HG02938 (cell line): ENCODE results near the gene UBE2E2.
A peak's percentile ranks its signal among the peaks of the same experiment; 100 is the strongest.

Experiments used
- ATAC-seq: cut with Tn5 transposase; IDR thresholded peaks from one replicate; pipeline ENCODE4 v1.9.1; 2021; ENCODE audit warnings: mild to moderate bottlenecking, moderate library complexity; ENCODE audit not compliant: unreplicated experiment

Gene UBE2E2

GRCh38 chr3:23435318-23435717, 232.2 kb downstream of the UBE2E2 start:
- ATAC-seq = no peak

GRCh38 chr3:23435904-23436303, 232.8 kb downstream of the UBE2E2 start:
- no peak for ATAC-seq

- ATAC-seq = no peak
These were observed 234.5 kb downstream of the UBE2E2 start for GRCh38 chr3:23437484-23438145.

- peak; percentile 73 for ATAC-seq
These were observed 235.5 kb downstream of the UBE2E2 start for GRCh38 chr3:23438657-23439056.

- ATAC-seq = no peak
These were observed 236.0 kb downstream of the UBE2E2 start for GRCh38 chr3:23439080-23439479.

- ATAC-seq = no peak
These were observed 237.5 kb downstream of the UBE2E2 start for GRCh38 chr3:23440416-23441294.

- ATAC-seq = no peak
These were observed 239.7 kb downstream of the UBE2E2 start for GRCh38 chr3:23442598-23443383.

- ATAC-seq = no peak
These were observed 241.3 kb downstream of the UBE2E2 start for GRCh38 chr3:23444386-23444785.

GRCh38 chr3:23446301-23446700, 243.2 kb downstream of the UBE2E2 start:
- no peak for ATAC-seq

GRCh38 chr3:23448998-23449537, 245.9 kb downstream of the UBE2E2 start:
- no peak for ATAC-seq

GRCh38 chr3:23450051-23450450, 246.9 kb downstream of the UBE2E2 start:
- ATAC-seq = no peak

- no peak for ATAC-seq
These were observed 247.7 kb downstream of the UBE2E2 start for GRCh38 chr3:23450806-23451205.

GRCh38 chr3:23452408-23452807, 249.3 kb downstream of the UBE2E2 start:
- ATAC-seq = no peak

GRCh38 chr3:23455084-23455483, 252.0 kb downstream of the UBE2E2 start:
- ATAC-seq = no peak

GRCh38 chr3:23455775-23456174, 252.6 kb downstream of the UBE2E2 start:
- no peak for ATAC-seq

- no peak for ATAC-seq
These were observed 254.6 kb downstream of the UBE2E2 start for GRCh38 chr3:23457697-23458096.

GRCh38 chr3:23459465-23459864, 256.3 kb downstream of the UBE2E2 start:
- no peak for ATAC-seq

- no peak for ATAC-seq
These were observed 256.9 kb downstream of the UBE2E2 start for GRCh38 chr3:23459889-23460546.

- ATAC-seq = no peak
These were observed 257.9 kb downstream of the UBE2E2 start for GRCh38 chr3:23461069-23461468.

GRCh38 chr3:23463791-23464190, 260.7 kb downstream of the UBE2E2 start:
- ATAC-seq = no peak

- ATAC-seq = no peak
These were observed 262.4 kb downstream of the UBE2E2 start for GRCh38 chr3:23465569-23465968.
